Measurements from ENCODE around the gene DDRGK1. TPM values are rescaled to one million over a fixed set of nuclear protein-coding genes. Genes with fewer than 3 reads are reported as not detected.

The DDRGK1 gene
- total RNA-seq, 4 donors from 2014 or later: 76.7 to 117 (median 89.9) TPM

DNA sequence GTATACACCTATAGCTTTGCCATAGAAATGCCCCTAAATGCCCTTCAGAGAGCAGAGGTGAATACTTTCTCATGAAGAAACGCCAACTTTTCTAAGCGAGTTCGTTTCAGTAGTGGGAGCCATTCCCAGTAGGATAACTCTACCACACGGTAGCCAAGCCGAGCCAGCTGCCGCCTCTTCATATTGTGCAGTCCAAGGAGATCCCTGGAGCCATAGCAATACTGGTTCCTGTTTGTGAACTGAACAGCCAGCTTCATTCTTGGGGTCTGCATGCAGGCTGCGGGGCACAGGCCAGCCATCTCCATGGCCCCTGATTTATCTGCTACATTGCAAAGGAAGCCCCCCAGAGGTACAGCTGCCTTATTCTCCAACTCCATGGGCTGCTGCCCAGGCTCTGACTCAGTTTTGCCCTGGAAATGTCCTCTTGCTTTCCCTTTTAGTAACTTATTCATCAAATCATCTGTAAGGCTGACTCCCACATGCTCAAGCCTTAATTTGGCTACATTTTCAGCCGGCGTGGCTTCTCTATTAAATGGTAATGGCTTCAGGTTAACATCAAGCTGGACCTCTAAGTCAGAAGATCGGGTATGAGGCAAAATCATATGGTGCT is 57.6 kb downstream of the DDRGK1 start:
- WGBS, 2 donors: 78 to 84% methylated on average over 10 of the region's 10 CpGs
- H3K36me3 ChIP-seq: peaks cover 0 to 58% (median 0%) of the 10 kb centered on the region in 3 donors
- H3K27ac ChIP-seq: no peak overlapping the region
- H3K27me3 ChIP-seq: no peaks in the 10 kb centered on the region
- TF ChIP-seq CTCF (IDR thresholded peaks at IDR 0.05) (no peak), POLR2A (IDR thresholded peaks at IDR 0.05) (no peak), EP300 (IDR thresholded peaks at IDR 0.05) (no peak)
- H3K4me1 ChIP-seq: peaks cover 0 to 28% (median 0%) of the 10 kb centered on the region in 4 donors
- H3K9me3 ChIP-seq: no peaks in the 10 kb centered on the region
- H3K4me3 ChIP-seq: no peak overlapping the region
- no peak for DNase-seq (ENCODE audit: low spot score in 2 of 2)

DNA sequence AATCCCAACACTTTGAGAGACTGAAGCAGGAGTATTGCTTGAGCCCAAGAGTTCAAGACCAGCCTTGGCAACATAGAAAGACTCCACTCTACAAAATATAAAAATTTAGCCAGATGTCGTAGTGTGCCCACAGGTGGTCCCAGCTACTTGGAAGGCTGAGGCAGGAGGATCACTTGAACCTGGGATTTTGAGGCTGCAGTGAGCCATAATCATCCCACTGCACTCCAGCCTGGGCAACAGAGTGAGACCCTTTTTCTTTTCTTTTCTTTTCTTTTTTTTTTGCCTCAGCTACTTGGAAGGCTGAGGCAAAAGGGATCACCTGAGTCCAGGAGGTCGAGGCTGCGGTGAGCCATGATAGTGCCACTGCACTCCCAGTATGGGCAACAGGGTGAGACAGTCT is 62.7 kb downstream of the DDRGK1 start:
- Histone ChIP-seq H3K4me1 (peaks cover 0 to 4% (median 0%) of the 10 kb centered on the region in 4 donors), H3K27ac (no peak overlapping the region), H3K27me3 (no peaks in the 10 kb centered on the region), H3K9me3 (no peaks in the 10 kb centered on the region), H3K4me3 (no peak overlapping the region), H3K36me3 (peaks cover 0 to 17% (median 0%) of the 10 kb centered on the region in 3 donors)
- 99 to 100% methylated on average over 3 of the region's 3 CpGs for WGBS, 2 donors
- TF ChIP-seq EP300 (IDR thresholded peaks at IDR 0.05): no peak
- DNase-seq (ENCODE audit: low spot score in 2 of 2): no peak

Other genes with a start within 250 kb of the DDRGK1 start
- gene GNRH2, start 161.1 kb downstream of the DDRGK1 start, total RNA-seq: 1 to 10 TPM in 1 of 4 donors, not detected in 3; 4.6 TPM
- 10 to 100 TPM; 43.2 to 87.9 (median 59.5) TPM for gene MRPS26, start 158.6 kb downstream of the DDRGK1 start, total RNA-seq
- gene OXT, start 133.1 kb downstream of the DDRGK1 start, total RNA-seq: 1 to 10 TPM in 1 of 4 donors, not detected in 3; 1.8 TPM
- not detected for gene AVP, start 120.0 kb downstream of the DDRGK1 start, total RNA-seq
- 10 to 100 TPM in 2 of 4 donors, 1 to 10 TPM in 2; 5.9 to 11.3 (median 8.8) TPM for gene FASTKD5, start 44.8 kb downstream of the DDRGK1 start, total RNA-seq
- 10 to 100 TPM in 1 of 4 donors, 1 to 10 TPM in 3; 7.5 to 10.8 (median 8.6) TPM for gene UBOX5, start 44.8 kb downstream of the DDRGK1 start, total RNA-seq
- gene LZTS3, start 31.1 kb downstream of the DDRGK1 start, total RNA-seq: 10 to 100 TPM; 10.9 to 28.2 (median 18.6) TPM
- 10 to 100 TPM; 39.4 to 62.4 (median 50.5) TPM for gene ITPA, start 4.8 kb upstream of the DDRGK1 start, total RNA-seq
- gene SLC4A11, start 34.5 kb upstream of the DDRGK1 start, total RNA-seq: under 1 TPM in 2 of 4 donors, not detected in 2; 0.21 to 0.78 TPM
- gene DNAAF9, start 203.0 kb upstream of the DDRGK1 start, total RNA-seq: 10 to 100 TPM; 28.8 to 35.3 (median 32.0) TPM

Measured in tibial nerve (tissue), 4 donors.